HG02981 (cell line): ENCODE measurements around the gene SLC25A24.
"Not testable (repeated sequence)": the region's sequence is repeated elsewhere in the genome, so short reads cannot be mapped to it uniquely, and the experiment has no call there.

Experiments used
- ATAC-seq: cut with Tn5 transposase; IDR thresholded peaks from one replicate; pipeline ENCODE4 v1.9.1; 2021; ENCODE audit warnings: mild to moderate bottlenecking, moderate library complexity; ENCODE audit not compliant: unreplicated experiment

SLC25A24 gene

GRCh38 chr1:108199781-108200686, at the start of gene SLC25A24:
TSS of gene SLC25A24 (minus strand) at chr1:108200343. CDS start at chr1:108200138, 205 bp downstream.
- peak; percentile 65 for ATAC-seq

GRCh38 chr1:108243976-108244375, 43.8 kb upstream of the SLC25A24 start, which contains the start of gene NBPF4:
TSS of gene NBPF4 (minus strand) at chr1:108244076. CDS start at chr1:108243761, 315 bp downstream.
- ATAC-seq = not testable (repeated sequence)

- ATAC-seq = not testable (repeated sequence)
Observed at GRCh38 chr1:108239426-108239825, 39.3 kb upstream of the SLC25A24 start.

GRCh38 chr1:108235308-108235707, 35.2 kb upstream of the SLC25A24 start:
- not testable (repeated sequence) for ATAC-seq

GRCh38 chr1:108232183-108232582, 32.0 kb upstream of the SLC25A24 start:
- ATAC-seq = not testable (repeated sequence)

GRCh38 chr1:108229976-108230375, 29.8 kb upstream of the SLC25A24 start:
- not testable (repeated sequence) for ATAC-seq

GRCh38 chr1:108227772-108228171, 27.6 kb upstream of the SLC25A24 start:
- ATAC-seq = not testable (repeated sequence)

- not testable (repeated sequence) for ATAC-seq
Observed at GRCh38 chr1:108226855-108227254, 26.7 kb upstream of the SLC25A24 start.

- ATAC-seq = not testable (repeated sequence)
Observed at GRCh38 chr1:108223226-108223625, 23.1 kb upstream of the SLC25A24 start.

- ATAC-seq = not testable (repeated sequence)
Observed at GRCh38 chr1:108217515-108218174, 17.5 kb upstream of the SLC25A24 start.

GRCh38 chr1:108217007-108217406, 16.9 kb upstream of the SLC25A24 start:
- not testable (repeated sequence) for ATAC-seq

GRCh38 chr1:108216028-108216890, 16.1 kb upstream of the SLC25A24 start:
- not testable (repeated sequence) for ATAC-seq

- ATAC-seq = not testable (repeated sequence)
Observed at GRCh38 chr1:108214641-108215465, 14.7 kb upstream of the SLC25A24 start.

GRCh38 chr1:108211014-108211413, 10.9 kb upstream of the SLC25A24 start:
- no peak for ATAC-seq

- no peak for ATAC-seq
Observed at GRCh38 chr1:108209456-108210108, 9.4 kb upstream of the SLC25A24 start.

GRCh38 chr1:108208724-108209446, 8.7 kb upstream of the SLC25A24 start:
- no peak for ATAC-seq

- not testable (repeated sequence) for ATAC-seq
Observed at GRCh38 chr1:108203582-108203981, 3.4 kb upstream of the SLC25A24 start.

- no peak for ATAC-seq
Observed at GRCh38 chr1:108201687-108202086, 1.5 kb upstream of the SLC25A24 start.

GRCh38 chr1:108200687-108201051, 526 bp upstream of the SLC25A24 start:
- no peak for ATAC-seq
